Measurements from ENCODE around the gene ADAMTSL2. TPM values are rescaled to one million over a fixed set of nuclear protein-coding genes. Genes with fewer than 3 reads are reported as not detected.

ADAMTSL2 gene
- total RNA-seq, 4 donors from 2014 or later = 2.8 to 6.6 (median 3.2) TPM

DNA sequence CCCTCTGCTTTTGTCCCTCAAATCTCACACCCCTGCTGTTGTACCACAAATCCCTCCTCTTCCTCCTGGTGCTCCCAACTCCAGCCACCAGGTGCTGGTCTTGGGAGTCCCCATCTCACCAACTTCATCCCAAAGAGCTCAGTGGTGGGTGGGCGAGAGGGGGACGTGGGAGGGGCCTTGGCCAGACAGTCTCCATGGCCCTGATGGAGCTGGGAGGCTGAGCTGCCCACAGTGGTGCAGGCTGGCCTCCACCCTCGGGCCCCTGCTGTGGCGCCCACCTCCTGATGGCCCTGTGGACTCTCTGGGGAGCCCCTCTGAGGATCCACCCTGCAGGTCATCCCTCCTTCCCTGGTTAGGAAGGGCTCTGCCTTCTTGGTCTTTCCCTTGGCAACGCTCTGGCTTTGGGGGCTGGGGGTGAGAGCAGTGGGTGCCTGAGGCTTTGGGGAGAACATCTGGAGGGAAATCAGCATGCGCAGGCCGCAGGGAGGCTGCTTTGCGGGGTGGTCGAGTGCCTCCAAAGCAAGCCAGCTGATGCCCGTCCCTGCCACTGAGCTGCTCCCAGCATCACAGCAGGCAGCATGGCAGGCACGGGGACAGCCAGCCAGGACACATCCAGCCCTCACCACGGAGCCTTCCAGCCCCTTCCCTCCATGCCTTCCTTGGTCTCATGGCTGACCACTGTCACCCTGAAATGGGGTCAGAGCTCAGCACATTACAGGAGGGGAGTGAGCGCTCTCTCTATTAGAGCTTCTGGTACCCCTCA, 82.3 kb downstream of the ADAMTSL2 start:
- DNase-seq (ENCODE audit: extremely low spot score) = no peak
- Histone ChIP-seq H3K27me3 (peaks cover 0 to 82% (median 0%) of the 10 kb centered on the region in 4 donors), H3K9me3 (no peaks in the 10 kb centered on the region), H3K27ac (replicated peaks in 1 of 4) (no peak overlapping the region), H3K4me1 (no peaks in the 10 kb centered on the region), H3K4me3 (no peak overlapping the region), H3K36me3 (no peaks in the 10 kb centered on the region)
- intact Hi-C loops (cut with DNase I) = no loop called here
- TF ChIP-seq POLR2AphosphoS5 (IDR thresholded peaks at IDR 0.05) = no peak
- TF ChIP-seq POLR2A (IDR thresholded peaks at IDR 0.05; ENCODE audit: low read depth) = no peak
- no peak for TF ChIP-seq EP300 (IDR thresholded peaks at IDR 0.05)
- TF ChIP-seq, protein P1, sequence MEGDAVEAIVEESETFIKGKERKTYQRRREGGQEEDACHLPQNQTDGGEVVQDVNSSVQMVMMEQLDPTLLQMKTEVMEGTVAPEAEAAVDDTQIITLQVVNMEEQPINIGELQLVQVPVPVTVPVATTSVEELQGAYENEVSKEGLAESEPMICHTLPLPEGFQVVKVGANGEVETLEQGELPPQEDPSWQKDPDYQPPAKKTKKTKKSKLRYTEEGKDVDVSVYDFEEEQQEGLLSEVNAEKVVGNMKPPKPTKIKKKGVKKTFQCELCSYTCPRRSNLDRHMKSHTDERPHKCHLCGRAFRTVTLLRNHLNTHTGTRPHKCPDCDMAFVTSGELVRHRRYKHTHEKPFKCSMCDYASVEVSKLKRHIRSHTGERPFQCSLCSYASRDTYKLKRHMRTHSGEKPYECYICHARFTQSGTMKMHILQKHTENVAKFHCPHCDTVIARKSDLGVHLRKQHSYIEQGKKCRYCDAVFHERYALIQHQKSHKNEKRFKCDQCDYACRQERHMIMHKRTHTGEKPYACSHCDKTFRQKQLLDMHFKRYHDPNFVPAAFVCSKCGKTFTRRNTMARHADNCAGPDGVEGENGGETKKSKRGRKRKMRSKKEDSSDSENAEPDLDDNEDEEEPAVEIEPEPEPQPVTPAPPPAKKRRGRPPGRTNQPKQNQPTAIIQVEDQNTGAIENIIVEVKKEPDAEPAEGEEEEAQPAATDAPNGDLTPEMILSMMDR (IDR thresholded peaks at IDR 0.05) = no peak
- WGBS = 72% methylated on average over 9 of the region's 13 CpGs

DNA sequence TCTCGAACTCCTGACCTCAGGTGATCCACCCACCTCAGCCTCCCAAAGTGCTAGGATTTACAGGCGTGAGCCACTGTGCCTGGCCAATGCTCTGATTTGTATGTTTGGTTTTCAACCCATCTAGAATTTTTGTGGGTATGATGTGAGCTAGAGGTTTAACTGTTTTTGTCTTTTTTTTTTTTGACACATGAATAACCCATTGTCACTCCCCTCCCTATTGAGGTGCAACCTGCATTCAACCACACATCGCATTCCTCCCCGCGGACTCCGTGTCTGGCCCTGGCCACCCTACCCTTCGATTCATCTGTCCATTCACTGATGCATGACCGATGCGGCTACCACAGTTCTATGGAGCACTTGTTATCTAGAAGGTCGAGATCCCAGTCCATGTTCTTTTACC, 84.2 kb downstream of the ADAMTSL2 start:
- Histone ChIP-seq H3K27ac (replicated peaks in 1 of 4) (no peak overlapping the region), H3K9me3 (no peaks in the 10 kb centered on the region), H3K27me3 (peaks cover 0 to 82% (median 0%) of the 10 kb centered on the region in 4 donors), H3K36me3 (no peaks in the 10 kb centered on the region), H3K4me3 (no peak overlapping the region), H3K4me1 (no peaks in the 10 kb centered on the region)
- no peak for DNase-seq (ENCODE audit: extremely low spot score)
- TF ChIP-seq POLR2A (IDR thresholded peaks at IDR 0.05; ENCODE audit: low read depth) = no peak
- no peak for TF ChIP-seq POLR2AphosphoS5 (IDR thresholded peaks at IDR 0.05)
- TF ChIP-seq, protein P1 (IDR thresholded peaks at IDR 0.05) = no peak
- no peak for TF ChIP-seq EP300 (IDR thresholded peaks at IDR 0.05)
- intact Hi-C loops (cut with DNase I) = no loop called here
- WGBS = 89% methylated on average over 10 of the region's 10 CpGs

DNA sequence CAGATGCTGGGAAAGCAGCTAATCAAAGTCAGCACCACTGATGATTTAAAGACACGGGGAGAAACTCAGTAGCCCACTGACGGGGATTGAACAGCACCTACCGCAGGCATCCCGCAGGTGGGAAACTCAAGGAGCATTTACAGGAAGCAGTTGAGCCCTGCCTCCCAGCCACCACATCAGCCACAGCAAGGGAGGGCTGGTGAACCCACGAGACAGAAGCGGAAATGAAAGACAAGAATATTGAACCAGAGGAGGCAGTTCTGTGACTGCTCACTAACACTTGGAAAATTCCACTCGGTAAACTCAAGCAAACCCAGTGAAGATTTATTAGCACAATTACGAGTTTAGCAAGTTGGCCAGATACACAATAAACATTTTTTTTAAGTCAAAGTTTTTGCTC, 85.3 kb downstream of the ADAMTSL2 start:
- H3K27me3 ChIP-seq = peaks cover 0 to 78% (median 0%) of the 10 kb centered on the region in 4 donors
- no peaks in the 10 kb centered on the region for H3K36me3 ChIP-seq
- DNase-seq (ENCODE audit: extremely low spot score) = no peak
- 23% methylated on average over 8 of the region's 8 CpGs for WGBS
- intact Hi-C loops (cut with DNase I) = no loop called here
- no peaks in the 10 kb centered on the region for H3K9me3 ChIP-seq
- TF ChIP-seq POLR2A (IDR thresholded peaks at IDR 0.05; ENCODE audit: low read depth) (no peak), POLR2AphosphoS5 (IDR thresholded peaks at IDR 0.05) (no peak), EP300 (IDR thresholded peaks at IDR 0.05) (no peak)
- TF ChIP-seq, protein P1 (IDR thresholded peaks at IDR 0.05) = no peak
- no peak overlapping the region for H3K4me3 ChIP-seq
- H3K27ac ChIP-seq (replicated peaks in 1 of 4) = no peak overlapping the region
- H3K4me1 ChIP-seq = no peaks in the 10 kb centered on the region

DNA sequence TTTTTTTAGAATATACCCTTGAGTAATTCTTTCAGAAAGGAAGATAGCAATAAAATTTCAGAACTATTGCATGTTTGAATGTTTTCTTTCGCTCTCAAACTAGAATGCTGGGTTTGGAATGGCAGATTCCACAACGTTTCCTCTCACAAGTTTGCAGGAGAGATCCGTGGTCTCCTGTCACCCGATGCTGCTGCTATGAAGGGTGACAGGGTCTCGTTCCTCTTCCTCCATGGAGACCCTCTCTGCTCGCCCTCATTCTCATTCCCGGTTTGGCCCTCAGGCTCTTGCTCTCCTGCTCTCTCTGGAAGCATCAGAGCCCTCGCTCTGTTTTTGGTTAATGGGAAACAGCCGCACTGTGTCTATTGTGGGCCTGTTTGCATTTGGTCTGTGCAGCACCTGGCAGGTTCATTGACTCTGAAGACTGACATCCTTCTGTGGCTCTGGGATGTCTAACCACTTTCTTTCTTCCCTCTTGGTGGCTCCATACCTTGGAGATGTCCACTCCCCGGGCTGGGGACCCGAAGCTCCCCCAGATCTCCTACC, 87.3 kb downstream of the ADAMTSL2 start:
- Histone ChIP-seq H3K27me3 (peaks cover 0 to 63% (median 0%) of the 10 kb centered on the region in 4 donors), H3K4me1 (no peaks in the 10 kb centered on the region), H3K9me3 (peaks cover 0 to 17% (median 4%) of the 10 kb centered on the region in 4 donors), H3K4me3 (no peak overlapping the region), H3K36me3 (no peaks in the 10 kb centered on the region), H3K27ac (replicated peaks in 1 of 4) (no peak overlapping the region)
- no peak for DNase-seq (ENCODE audit: extremely low spot score)
- no peak for TF ChIP-seq POLR2AphosphoS5 (IDR thresholded peaks at IDR 0.05)
- TF ChIP-seq POLR2A (IDR thresholded peaks at IDR 0.05; ENCODE audit: low read depth) = no peak
- no peak for TF ChIP-seq EP300 (IDR thresholded peaks at IDR 0.05)
- TF ChIP-seq, protein P1 (IDR thresholded peaks at IDR 0.05) = no peak
- WGBS = 76% methylated on average over 11 of the region's 11 CpGs
- intact Hi-C loops (cut with DNase I) = no loop called here
